Parathyroid adenoma (tissue), 2 donors: Measurements from ENCODE around the gene PTPN23.
A peak's percentile ranks its signal among the peaks of the same experiment; 100 is the strongest.

Experiments
- H2AFZ ChIP-seq: fragments of 300-600 bp; sonication (generic); one replicate; pipeline ENCODE4 v1.7.0; 2017; ENCODE audit warnings: antibody characterized with exemption, mild to moderate bottlenecking
- H3K27ac ChIP-seq: fragments of 300-600 bp; sonication (generic); one replicate; pipeline ENCODE4 v1.7.0; 2017
- H3K27me3 ChIP-seq: fragments of 300-600 bp; sonication (generic); one replicate; pipeline ENCODE4 v1.7.0; 2017; ENCODE audit warnings: low read length; ENCODE audit not compliant: control insufficient read depth, insufficient read depth
- H3K36me3 ChIP-seq: fragments of 300-600 bp; sonication (generic); one replicate; pipeline ENCODE4 v1.7.0; 2017; ENCODE audit warnings: low read length; ENCODE audit not compliant: control insufficient read depth, insufficient read depth
- H3K4me1 ChIP-seq: fragments of 300-600 bp; sonication (generic); one replicate; pipeline ENCODE4 v1.7.0; 2017; ENCODE audit warnings: control low read depth
- H3K4me2 ChIP-seq: fragments of 300-600 bp; sonication (generic); one replicate; pipeline ENCODE4 v1.7.0; 2017; ENCODE audit warnings: low read length
- H3K4me3 ChIP-seq: fragments of 300-600 bp; sonication (generic); one replicate; pipeline ENCODE4 v1.7.0; 2017; ENCODE audit warnings: low read depth, low read length
- H3K79me2 ChIP-seq: fragments of 300-600 bp; sonication (generic); one replicate; pipeline ENCODE4 v1.7.0; 2017; ENCODE audit warnings: control low read depth
- H3K9ac ChIP-seq: fragments of 300-600 bp; sonication (generic); one replicate; pipeline ENCODE4 v1.7.0; 2017; ENCODE audit warnings: mild to moderate bottlenecking
- H3K9me3 ChIP-seq: fragments of 300-600 bp; sonication (generic); one replicate; pipeline ENCODE4 v1.7.0; 2017; ENCODE audit warnings: low read length; ENCODE audit not compliant: control insufficient read depth
- TF ChIP-seq, protein P1 (sequence below): fragments of 300-600 bp; sonication (generic); IDR thresholded peaks from one replicate; pipeline ENCODE4 v1.7.0; 2017; ENCODE audit warnings: antibody characterized with exemption, mild to moderate bottlenecking
- donor health status: primary hyperparathyroidism.

The PTPN23 gene

DNA sequence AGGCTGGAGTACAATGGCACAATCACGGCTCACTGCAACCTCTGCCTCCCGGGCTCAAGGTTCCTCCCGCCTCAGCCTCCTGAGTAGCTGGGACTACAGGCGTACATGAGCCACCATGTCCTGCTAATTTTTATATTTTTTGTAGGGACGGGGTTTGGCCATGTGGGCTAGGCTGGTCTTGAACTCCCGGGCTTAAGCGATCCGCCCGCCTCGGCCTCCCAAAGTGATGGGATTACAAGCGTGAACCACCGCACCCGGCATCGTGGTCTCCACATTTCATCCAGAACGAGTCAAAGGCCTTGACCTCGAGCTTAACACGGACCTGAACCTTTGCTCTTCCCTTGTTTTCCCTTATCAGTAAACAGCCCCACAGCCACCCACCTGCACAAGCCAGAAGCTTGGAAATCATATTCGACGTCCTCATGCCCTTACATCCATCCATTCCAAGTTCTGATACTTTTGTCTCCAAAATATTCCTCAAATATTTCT is 1.4 kb upstream of the PTPN23 start:
- Histone ChIP-seq H2AFZ (peak overlapping the region; percentile 90), H3K27me3 (no peaks in the 10 kb centered on the region), H3K9me3 (no peaks in the 10 kb centered on the region), H3K4me1 (peaks cover 11% of the 10 kb centered on the region), H3K4me3 (peak overlapping the region; percentile 93), H3K9ac (no peak overlapping the region), H3K27ac (peak overlapping the region; percentile 94), H3K36me3 (no peaks in the 10 kb centered on the region), H3K79me2 (peaks cover 10% of the 10 kb centered on the region), H3K4me2 (peak overlapping the region; percentile 87)
- TF ChIP-seq, protein P1, sequence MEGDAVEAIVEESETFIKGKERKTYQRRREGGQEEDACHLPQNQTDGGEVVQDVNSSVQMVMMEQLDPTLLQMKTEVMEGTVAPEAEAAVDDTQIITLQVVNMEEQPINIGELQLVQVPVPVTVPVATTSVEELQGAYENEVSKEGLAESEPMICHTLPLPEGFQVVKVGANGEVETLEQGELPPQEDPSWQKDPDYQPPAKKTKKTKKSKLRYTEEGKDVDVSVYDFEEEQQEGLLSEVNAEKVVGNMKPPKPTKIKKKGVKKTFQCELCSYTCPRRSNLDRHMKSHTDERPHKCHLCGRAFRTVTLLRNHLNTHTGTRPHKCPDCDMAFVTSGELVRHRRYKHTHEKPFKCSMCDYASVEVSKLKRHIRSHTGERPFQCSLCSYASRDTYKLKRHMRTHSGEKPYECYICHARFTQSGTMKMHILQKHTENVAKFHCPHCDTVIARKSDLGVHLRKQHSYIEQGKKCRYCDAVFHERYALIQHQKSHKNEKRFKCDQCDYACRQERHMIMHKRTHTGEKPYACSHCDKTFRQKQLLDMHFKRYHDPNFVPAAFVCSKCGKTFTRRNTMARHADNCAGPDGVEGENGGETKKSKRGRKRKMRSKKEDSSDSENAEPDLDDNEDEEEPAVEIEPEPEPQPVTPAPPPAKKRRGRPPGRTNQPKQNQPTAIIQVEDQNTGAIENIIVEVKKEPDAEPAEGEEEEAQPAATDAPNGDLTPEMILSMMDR: no peak

DNA sequence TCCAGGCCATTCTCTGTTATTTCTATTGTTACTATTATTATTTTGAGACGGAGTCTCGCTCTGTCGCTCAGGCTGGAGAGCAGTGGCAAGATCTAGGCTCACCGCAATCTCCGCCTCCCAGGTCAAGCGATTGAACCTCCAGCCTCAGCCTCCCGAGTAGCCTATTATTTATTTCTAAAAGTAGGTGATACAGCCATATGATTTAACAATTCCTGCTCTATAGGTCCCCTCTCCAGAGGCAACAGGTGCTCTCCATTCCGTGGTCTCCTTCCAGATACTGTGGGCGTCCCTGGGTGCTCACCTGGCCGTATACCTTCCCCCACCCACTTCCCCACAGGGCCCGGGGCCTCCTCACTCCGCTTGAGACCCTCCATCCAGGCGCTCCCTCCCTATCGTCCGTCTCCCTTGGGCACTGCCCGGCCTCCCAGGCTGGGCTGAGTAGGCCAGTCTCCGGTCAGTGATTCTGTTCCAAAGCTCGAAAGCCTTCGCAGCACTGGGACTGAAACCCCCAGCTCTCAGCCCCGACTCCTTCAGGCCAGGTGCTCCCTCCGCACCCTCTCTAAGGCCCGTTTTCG is 708 bp upstream of the PTPN23 start:
- peak overlapping the region; percentile 87 for H3K4me2 ChIP-seq
- peak overlapping the region; percentile 87 for H3K9ac ChIP-seq
- no peaks in the 10 kb centered on the region for H3K36me3 ChIP-seq
- peaks cover 15% of the 10 kb centered on the region for H3K4me1 ChIP-seq
- peak overlapping the region; percentile 93 for H3K4me3 ChIP-seq
- peak overlapping the region; percentile 90 for H2AFZ ChIP-seq
- no peaks in the 10 kb centered on the region for H3K9me3 ChIP-seq
- no peaks in the 10 kb centered on the region for H3K27me3 ChIP-seq
- H3K27ac ChIP-seq: peak overlapping the region; percentile 94
- H3K79me2 ChIP-seq: peaks cover 13% of the 10 kb centered on the region
- TF ChIP-seq, protein P1: no peak

DNA sequence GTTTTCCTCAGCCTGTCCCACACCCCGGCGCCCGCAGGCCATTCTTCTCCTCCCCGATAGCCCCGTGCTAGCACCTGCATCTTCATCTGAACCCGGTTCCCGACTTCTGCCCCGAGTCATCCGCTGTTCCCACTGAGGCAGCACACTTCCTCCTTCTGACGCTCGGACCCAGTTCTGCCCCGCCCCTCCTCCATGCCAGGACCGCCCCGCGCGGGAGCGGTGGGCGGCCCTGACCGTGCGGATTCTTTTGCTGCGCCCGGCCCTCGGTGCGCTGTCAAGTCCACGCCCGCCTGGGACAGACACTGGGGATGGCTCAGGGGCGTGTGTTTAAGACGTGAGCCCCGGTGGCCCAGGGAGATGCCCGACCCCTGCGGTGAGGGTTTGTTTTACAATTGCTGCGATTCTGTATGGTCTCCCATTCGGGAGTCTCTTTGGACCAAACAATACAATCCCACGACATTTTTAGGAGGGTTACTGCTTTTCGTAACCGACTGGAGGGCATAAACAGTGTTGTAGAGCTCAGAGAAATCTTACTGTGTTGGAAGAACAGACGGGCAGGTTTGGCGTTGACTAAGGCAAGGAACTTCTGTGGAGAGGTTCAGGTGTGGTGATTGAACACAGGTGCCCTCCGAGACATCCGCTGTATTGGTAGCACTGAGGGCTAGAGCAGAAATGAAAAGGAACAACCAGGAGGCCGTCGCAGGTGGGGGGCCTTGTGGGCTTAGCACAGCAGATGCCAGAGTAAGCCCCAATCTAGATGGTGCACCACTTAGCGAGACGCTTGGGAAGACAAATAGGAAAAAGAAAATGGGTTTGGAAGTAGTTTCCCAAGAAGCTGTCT is 716 bp downstream of the PTPN23 start:
- Histone ChIP-seq H3K4me2 (peak overlapping the region; percentile 93), H3K27me3 (no peaks in the 10 kb centered on the region), H3K4me1 (peaks cover 25% of the 10 kb centered on the region), H3K4me3 (peak overlapping the region; percentile 93), H2AFZ (peak overlapping the region; percentile 73), H3K36me3 (no peaks in the 10 kb centered on the region), H3K79me2 (peaks cover 20% of the 10 kb centered on the region), H3K27ac (peak overlapping the region; percentile 94), H3K9ac (peak overlapping the region; percentile 41), H3K9me3 (no peaks in the 10 kb centered on the region)
- TF ChIP-seq, protein P1: no peak

DNA sequence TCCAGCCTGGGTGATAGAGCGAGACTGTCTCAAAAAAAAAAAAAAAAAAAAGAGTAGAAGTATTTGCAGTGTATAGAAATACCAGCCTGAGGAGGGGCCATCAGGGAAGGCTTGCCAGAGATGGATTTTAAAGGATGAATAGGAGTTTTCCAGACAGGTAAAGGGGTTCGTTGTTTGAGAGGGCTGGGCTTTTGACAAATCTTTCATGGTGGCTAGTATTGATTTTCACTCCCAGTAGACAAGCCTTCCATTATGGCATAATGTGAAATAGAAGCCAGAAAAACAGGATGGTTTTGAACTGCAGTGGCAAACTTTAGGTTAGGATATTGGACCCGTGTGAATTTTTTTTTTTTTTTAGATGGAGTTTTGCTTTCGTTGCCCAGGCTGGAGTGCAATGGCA is 3.6 kb downstream of the PTPN23 start:
- no peak overlapping the region for H3K9ac ChIP-seq
- peaks cover 29% of the 10 kb centered on the region for H3K4me1 ChIP-seq
- no peak overlapping the region for H2AFZ ChIP-seq
- no peak overlapping the region for H3K4me2 ChIP-seq
- no peak overlapping the region for H3K4me3 ChIP-seq
- no peaks in the 10 kb centered on the region for H3K27me3 ChIP-seq
- H3K9me3 ChIP-seq: no peaks in the 10 kb centered on the region
- no peaks in the 10 kb centered on the region for H3K36me3 ChIP-seq
- H3K27ac ChIP-seq: peak overlapping the region; percentile 78
- peaks cover 41% of the 10 kb centered on the region for H3K79me2 ChIP-seq
- TF ChIP-seq, protein P1: no peak
